Inflammatory macrophage treated with lipopolysaccharide for 4 hours (primary cell): ENCODE results near the gene TNFSF11.

Experiments
- DNase-seq: peaks from one replicate; pipeline ENCODE4 v3.0.0-alpha.2; 2020

The TNFSF11 gene

GRCh38 chr13:42612021-42612765 is 38.2 kb downstream of the TNFSF11 start:
- no peak for DNase-seq

DNA sequence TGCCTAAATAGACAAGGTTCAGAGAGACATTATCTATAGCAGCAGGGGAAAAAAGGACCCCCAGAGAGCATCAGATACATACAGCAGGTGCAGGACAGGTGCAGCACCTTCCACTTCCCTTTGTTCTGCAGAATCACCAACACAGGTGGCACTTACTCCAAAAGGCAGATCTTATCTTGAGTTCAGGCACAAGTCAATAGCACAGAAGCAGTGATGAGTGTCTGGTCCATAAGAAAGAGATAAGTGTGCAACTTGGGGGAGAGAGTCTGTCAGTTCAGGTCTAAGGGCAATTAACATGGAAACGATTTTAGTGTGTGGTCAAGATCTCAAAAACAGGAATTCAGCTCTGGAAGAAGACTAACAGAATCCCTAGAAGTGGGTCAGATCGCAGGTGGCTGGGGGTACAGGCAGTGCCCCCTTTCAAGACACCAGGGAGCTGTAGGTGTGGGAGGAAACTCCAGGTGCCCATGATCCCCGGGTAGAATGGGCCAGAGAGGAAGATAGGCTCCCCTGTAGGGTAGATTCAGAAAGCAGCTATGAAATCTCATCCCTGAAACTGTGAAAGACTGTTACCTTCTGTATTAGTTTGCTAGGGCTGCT is 40.6 kb downstream of the TNFSF11 start:
- no peak for DNase-seq

- no peak for DNase-seq
Observed at GRCh38 chr13:42615691-42616090, 41.7 kb downstream of the TNFSF11 start.

DNA sequence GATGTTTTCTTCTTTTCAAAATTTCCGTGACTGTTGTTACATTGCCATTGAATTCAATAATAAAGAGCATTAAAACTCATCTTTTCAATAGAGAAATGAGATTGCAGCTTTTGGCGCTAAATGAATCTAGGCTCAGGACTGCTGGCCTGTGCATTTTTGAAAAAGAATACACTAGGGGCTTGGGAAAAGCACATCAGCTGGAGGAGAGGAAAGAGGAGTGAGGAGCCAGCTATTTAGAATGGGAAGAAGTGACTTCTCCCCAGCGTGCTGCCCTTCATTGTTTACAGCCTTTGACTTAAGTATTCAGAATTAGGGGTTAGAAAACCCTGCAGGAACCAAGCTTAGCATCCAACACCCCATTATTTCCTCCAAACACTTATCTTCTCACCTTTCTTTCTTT is 43.3 kb downstream of the TNFSF11 start:
- no peak for DNase-seq

GRCh38 chr13:42623916-42624315 is 50.0 kb downstream of the TNFSF11 start:
- no peak for DNase-seq

DNA sequence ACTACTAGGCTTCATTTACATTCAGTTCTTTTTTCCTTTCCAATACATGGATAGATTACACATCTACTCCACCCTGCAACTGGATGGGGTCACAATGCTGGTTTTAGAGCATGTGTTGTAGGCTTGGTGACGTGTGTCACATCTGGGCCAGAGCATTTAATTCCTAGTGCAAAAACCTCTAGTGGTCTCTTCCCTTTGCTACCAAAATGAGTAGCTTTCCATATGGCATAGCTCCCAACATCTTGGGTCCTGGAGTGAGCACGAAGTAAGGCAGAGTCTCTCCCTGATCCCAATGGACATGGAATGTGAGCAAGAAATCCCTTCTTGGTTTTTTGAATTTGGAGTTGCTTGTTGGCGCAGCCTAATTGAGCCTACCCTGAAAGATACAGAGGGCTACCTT is 51.7 kb downstream of the TNFSF11 start:
- no peak for DNase-seq

GRCh38 chr13:42626176-42626860 is 52.4 kb downstream of the TNFSF11 start:
- DNase-seq = no peak

- no peak for DNase-seq
Observed at GRCh38 chr13:42628666-42629065, 54.7 kb downstream of the TNFSF11 start.

GRCh38 chr13:42631181-42631580 is 57.2 kb downstream of the TNFSF11 start:
- DNase-seq = no peak

DNA sequence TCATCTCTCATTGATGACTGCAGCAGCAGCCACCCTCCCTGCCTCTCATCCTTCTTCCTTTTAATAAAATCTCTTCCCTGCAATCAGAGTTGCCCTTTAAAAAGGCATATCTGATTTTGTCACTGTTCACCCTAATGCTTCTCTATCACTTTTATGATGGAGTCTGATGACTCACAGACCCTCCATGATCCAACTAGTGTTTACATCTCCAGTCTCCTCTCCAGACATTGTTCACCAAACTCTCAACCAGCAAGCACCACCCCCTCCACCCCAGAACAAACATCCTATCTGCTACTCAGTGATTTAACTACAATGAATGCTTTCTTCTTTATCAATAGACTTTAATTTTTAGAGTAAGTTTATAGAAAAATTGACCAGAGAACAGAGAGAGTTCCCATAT is 59.5 kb downstream of the TNFSF11 start:
- DNase-seq = no peak

- DNase-seq = no peak
Observed at GRCh38 chr13:42638101-42638500, 64.1 kb downstream of the TNFSF11 start.

GRCh38 chr13:42638886-42639285 is 64.9 kb downstream of the TNFSF11 start:
- no peak for DNase-seq

- DNase-seq = no peak
Observed at GRCh38 chr13:42643076-42643475, 69.1 kb downstream of the TNFSF11 start.

DNA sequence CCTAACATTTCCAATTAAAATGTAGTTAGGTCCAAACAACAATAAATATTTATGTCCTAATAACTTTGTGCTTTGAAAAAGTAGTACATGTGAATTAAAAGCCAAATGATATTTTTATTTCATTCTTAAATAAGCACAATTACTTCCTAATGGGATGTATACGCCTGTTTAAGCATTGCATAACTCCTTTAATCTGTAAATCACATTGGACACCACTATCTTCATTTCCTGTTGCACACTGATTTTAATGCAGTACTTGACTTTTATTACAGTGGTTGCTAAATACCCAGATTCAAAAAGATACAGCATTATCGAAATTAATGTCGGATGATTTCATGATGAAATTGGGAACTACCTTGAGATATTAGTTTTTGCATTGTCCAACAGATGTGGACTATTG is 70.9 kb downstream of the TNFSF11 start:
- no peak for DNase-seq

- no peak for DNase-seq
Observed at GRCh38 chr13:42645717-42646116, 71.8 kb downstream of the TNFSF11 start.

DNA sequence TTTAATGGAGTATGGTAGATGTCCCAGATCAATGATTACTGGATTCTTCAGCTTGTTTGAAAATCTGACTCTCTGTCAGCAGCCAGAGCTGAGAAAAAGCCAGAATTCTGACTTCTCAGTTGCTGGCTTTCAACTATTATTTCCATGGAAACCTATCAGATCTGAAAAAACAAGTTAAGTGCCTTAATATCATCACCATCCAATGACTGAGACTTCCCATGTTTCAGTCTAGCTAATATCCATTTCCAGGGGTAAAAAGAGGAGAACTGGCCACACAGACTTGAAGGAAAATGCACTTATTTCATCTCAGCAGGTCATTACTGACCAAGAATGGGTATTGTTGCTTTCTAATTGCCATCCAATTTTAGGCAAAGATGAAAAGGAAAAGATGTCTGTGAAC is 75.2 kb downstream of the TNFSF11 start:
- DNase-seq = no peak

- DNase-seq = no peak
Observed at GRCh38 chr13:42649831-42650230, 75.9 kb downstream of the TNFSF11 start.

- DNase-seq = no peak
Observed at GRCh38 chr13:42650506-42650905, 76.6 kb downstream of the TNFSF11 start.

DNA sequence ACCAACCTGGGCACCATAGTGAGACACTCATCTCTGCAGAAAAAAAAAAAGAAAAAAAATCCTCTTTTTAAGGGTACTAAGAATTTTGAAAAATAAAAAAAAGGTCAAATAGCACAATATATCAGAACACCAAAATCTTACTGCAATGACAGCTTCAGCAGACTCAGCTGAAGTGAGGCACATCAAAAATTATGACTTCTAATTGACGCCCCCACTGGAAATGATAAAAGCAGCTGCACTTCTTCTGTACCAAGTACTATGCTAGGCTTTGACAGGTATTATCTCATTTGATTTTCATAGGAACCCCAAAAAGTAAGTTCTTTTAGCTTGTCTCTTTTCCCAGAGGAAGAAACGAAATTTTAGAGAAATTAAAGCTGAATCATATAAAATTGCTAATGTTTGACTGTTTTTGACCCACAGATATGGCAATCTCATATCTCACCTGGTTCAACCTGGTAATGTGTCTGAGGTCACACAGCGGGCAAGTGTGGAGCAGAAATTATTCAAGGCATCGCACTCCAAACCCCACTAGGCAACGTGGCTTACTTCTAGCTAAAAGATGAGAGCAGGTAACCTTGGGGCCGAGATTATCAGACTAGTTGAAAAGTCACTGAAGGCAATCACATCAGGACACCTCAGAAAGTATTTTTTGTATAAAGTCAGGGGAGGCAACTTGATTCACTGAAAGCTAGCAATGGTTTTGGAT is 78.1 kb downstream of the TNFSF11 start:
- no peak for DNase-seq

- DNase-seq = no peak
Observed at GRCh38 chr13:42652642-42653415, 78.9 kb downstream of the TNFSF11 start.

DNA sequence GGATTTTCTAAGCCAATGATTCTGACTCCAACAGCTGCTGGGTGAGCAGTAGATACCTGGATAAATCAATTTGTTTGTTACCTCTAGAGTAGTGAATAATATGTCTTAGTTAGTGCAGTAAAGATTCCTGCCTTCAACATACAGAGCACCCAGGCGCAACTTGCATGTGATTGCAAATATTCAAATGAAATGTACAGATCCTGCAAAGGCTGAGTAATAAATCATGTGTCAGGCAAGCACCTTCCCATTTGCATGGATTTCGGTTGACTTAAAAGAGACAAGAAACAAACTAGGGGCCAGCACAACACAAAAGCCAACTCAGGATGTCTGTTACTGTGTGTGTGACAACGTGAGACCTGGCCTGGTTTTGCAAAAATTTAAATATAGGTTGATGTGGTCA is 79.7 kb downstream of the TNFSF11 start:
- DNase-seq = no peak

DNA sequence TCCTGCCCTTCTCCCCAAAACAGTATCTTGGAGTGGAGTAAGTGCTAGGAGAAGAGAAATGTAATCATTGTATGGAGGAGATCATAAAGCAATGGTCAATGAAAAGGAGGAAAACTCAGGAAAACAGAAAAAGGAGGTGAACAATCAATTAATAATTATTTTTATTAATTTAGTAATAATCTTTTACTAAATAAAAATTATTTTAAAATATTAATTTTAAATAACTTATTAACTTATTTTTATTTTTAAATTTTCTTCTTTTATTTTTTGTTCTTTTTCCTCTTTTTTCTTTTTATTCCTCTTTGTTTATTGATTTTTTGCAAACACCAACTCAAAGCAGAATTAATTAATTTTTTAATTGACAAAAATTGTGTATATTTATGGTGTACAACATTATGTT is 80.3 kb downstream of the TNFSF11 start:
- no peak for DNase-seq

DNA sequence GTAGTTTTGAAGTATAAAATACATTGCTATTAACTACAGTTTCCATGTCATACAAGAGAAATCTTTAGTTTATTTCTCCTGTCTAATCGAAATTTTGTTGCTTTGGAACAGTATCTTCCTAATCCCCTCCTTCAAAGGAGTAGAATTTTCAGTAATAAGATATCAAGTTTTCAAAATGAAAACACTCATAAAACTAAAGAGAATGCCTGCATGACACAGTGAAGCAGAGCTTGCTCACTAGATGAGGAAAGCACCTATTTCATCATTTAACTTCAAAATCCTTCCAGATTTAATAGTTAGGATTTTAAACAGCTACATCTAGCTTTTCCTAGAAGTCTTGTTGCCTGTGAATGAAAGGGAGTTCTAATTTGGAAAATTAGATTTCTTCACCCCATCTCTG is 80.8 kb downstream of the TNFSF11 start:
- no peak for DNase-seq
